SK-N-SH treated with all-trans-retinoic acid at 6 μM for 48 hours (cell line): Measurements from ENCODE around the gene CWC22.

Source experiments
- ATAC-seq: fragments of 200-7000 bp; cut with Tn5 transposase; 3 replicates; pipeline ENCODE4 v1.9.1; 2020; ENCODE audit warnings: mild to moderate bottlenecking, moderate library complexity
- ARNTL ChIP-seq: fragments of 450-650 bp; formaldehyde crosslinking; IDR thresholded peaks from 2 replicates; pipeline ENCODE4 v1.5.0; 2020; ENCODE audit warnings: low read depth, mild to moderate bottlenecking, moderate library complexity, borderline replicate concordance
- BACH2 ChIP-seq: fragments of 250-450 bp; sonication (Bioruptor Pico); IDR thresholded peaks from 2 replicates; pipeline ENCODE4 v1.9.0; 2021; ENCODE audit warnings: mild to moderate bottlenecking, borderline replicate concordance
- CREB5 ChIP-seq: fragments of 250-450 bp; sonication (Bioruptor Pico); IDR thresholded peaks from 2 replicates; pipeline ENCODE4 v1.5.1; 2020; ENCODE audit warnings: low read depth, mild to moderate bottlenecking, moderate library complexity
- CSDC2 ChIP-seq: fragments of 250-450 bp; sonication (Bioruptor Pico); IDR thresholded peaks from 2 replicates; pipeline ENCODE4 v1.5.0; 2020; ENCODE audit warnings: mild to moderate bottlenecking, moderate library complexity
- CSRNP3 ChIP-seq: fragments of 250-450 bp; sonication (Bioruptor Pico); IDR thresholded peaks from 2 replicates; pipeline ENCODE4 v1.5.1; 2021; ENCODE audit warnings: mild to moderate bottlenecking, moderate library complexity
- ESRRG ChIP-seq: fragments of 250-450 bp; sonication (Bioruptor Pico); IDR thresholded peaks from 2 replicates; pipeline ENCODE4 v1.6.1; 2021; ENCODE audit warnings: mild to moderate bottlenecking
- ISL1 ChIP-seq: fragments of 250-450 bp; sonication (Bioruptor Pico); IDR thresholded peaks from 2 replicates; pipeline ENCODE4 v2.1.2; 2022; ENCODE audit warnings: mild to moderate bottlenecking, moderate library complexity
- OSR1 ChIP-seq: fragments of 250-450 bp; sonication (Bioruptor Pico); IDR thresholded peaks from 2 replicates; pipeline ENCODE4 v1.8.0; 2022; ENCODE audit warnings: moderate library complexity, mild to moderate bottlenecking, inconsistent platforms
- POU6F1 ChIP-seq: fragments of 250-450 bp; sonication (Bioruptor Pico); IDR thresholded peaks from 2 replicates; pipeline ENCODE4 v1.8.0; 2021; ENCODE audit warnings: low read depth, mild to moderate bottlenecking, moderate library complexity, borderline replicate concordance
- PPARA ChIP-seq: fragments of 250-450 bp; sonication (Bioruptor Pico); IDR thresholded peaks from 2 replicates; pipeline ENCODE4 v1.5.0; 2020; ENCODE audit warnings: mild to moderate bottlenecking, borderline replicate concordance
- RARB ChIP-seq: fragments of 250-450 bp; sonication (Bioruptor Pico); IDR thresholded peaks from 2 replicates; pipeline ENCODE4 v1.8.0; 2021; ENCODE audit warnings: mild to moderate bottlenecking, moderate library complexity
- SNAI2 ChIP-seq: fragments of 250-450 bp; sonication (Bioruptor Pico); IDR thresholded peaks from 2 replicates; pipeline ENCODE4 v1.5.0; 2020; ENCODE audit warnings: mild to moderate bottlenecking, moderate library complexity
- TCF4 ChIP-seq: fragments of 250-450 bp; sonication (Bioruptor Pico); IDR thresholded peaks from 2 replicates; pipeline ENCODE4 v1.8.0; 2021; ENCODE audit warnings: mild to moderate bottlenecking, moderate library complexity, borderline replicate concordance
- TOX ChIP-seq: fragments of 250-450 bp; sonication (Bioruptor Pico); IDR thresholded peaks from 2 replicates; pipeline ENCODE4 v1.8.0; 2021; ENCODE audit warnings: mild to moderate bottlenecking, moderate library complexity, borderline replicate concordance
- ZC3H10 ChIP-seq: fragments of 250-450 bp; sonication (Bioruptor Pico); IDR thresholded peaks from 2 replicates; pipeline ENCODE4 v1.5.1; 2021; ENCODE audit warnings: mild to moderate bottlenecking, moderate library complexity
- ZFP3 ChIP-seq: fragments of 250-450 bp; sonication (Bioruptor Pico); IDR thresholded peaks from 2 replicates; pipeline ENCODE4 v1.5.0; 2020; ENCODE audit warnings: mild to moderate bottlenecking, moderate library complexity
- ZNF565 ChIP-seq: fragments of 450-650 bp; formaldehyde crosslinking; conservative IDR thresholded peaks from 2 replicates; pipeline ENCODE4 v1.5.0; 2020; ENCODE audit warnings: low read depth, mild to moderate bottlenecking, moderate library complexity
- ZNF70 ChIP-seq: fragments of 450-650 bp; formaldehyde crosslinking; IDR thresholded peaks from 2 replicates; pipeline ENCODE4 v1.5.0; 2020; ENCODE audit warnings: mild to moderate bottlenecking, moderate library complexity
- TF ChIP-seq, protein P1 (sequence below): fragments of 250-450 bp; sonication (Bioruptor Pico); IDR thresholded peaks from 2 replicates; pipeline ENCODE4 v1.8.0; 2020; ENCODE audit warnings: mild to moderate bottlenecking, moderate library complexity, borderline replicate concordance
- TF ChIP-seq, protein P2 (sequence below): fragments of 250-450 bp; sonication (Bioruptor Pico); IDR thresholded peaks from 2 replicates; pipeline ENCODE4 v1.5.0; 2020; ENCODE audit warnings: mild to moderate bottlenecking, moderate library complexity

The CWC22 gene

DNA sequence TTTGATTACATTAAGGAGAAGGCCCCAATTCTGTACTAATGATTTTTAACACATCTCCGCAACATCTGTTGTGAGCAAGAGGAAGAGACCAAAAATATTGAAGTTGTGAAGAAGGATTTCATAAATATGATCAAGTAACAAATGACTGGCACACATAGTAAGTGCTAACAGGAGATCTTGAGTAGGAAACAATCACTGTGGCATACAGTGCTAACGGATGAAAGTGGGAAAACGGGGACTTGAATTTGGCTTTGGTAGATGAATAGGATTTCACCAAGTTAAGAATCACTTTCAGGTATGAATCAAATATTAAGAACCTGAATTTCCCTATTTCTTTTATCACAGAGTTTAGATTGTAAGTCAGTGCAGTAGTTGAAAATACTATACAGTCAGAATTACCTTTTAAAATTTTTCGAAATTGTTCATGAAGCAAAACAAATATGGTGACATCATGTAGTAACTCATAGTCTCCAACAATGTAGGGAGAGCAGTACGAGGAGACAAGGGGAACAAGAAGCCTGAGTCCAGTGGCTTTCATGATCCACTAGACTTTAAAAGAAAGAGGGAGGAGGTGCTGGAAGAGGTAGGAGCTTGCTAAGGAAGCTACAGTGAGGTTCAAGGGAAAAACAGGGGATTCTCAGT, 16.3 kb downstream of the CWC22 start:
- ATAC-seq, result no peak
- TF ChIP-seq ZC3H10 (CRISPR knock-in tag) (no peak), CREB5 (no peak), CSRNP3 (CRISPR knock-in tag) (no peak), SNAI2 (CRISPR knock-in tag) (no peak), RARB (no peak), ZNF565 (CRISPR knock-in tag) (no peak), CSDC2 (CRISPR knock-in tag) (no peak), TCF4 (CRISPR knock-in tag) (no peak), POU6F1 (CRISPR knock-in tag) (no peak), BACH2 (no peak), ESRRG (CRISPR knock-in tag) (no peak), PPARA (CRISPR knock-in tag) (no peak), ZFP3 (CRISPR knock-in tag) (no peak), ARNTL (no peak), OSR1 (CRISPR knock-in tag) (no peak), ISL1 (CRISPR knock-in tag) (no peak), ZNF70 (CRISPR knock-in tag) (no peak)
- TF ChIP-seq, protein P1, sequence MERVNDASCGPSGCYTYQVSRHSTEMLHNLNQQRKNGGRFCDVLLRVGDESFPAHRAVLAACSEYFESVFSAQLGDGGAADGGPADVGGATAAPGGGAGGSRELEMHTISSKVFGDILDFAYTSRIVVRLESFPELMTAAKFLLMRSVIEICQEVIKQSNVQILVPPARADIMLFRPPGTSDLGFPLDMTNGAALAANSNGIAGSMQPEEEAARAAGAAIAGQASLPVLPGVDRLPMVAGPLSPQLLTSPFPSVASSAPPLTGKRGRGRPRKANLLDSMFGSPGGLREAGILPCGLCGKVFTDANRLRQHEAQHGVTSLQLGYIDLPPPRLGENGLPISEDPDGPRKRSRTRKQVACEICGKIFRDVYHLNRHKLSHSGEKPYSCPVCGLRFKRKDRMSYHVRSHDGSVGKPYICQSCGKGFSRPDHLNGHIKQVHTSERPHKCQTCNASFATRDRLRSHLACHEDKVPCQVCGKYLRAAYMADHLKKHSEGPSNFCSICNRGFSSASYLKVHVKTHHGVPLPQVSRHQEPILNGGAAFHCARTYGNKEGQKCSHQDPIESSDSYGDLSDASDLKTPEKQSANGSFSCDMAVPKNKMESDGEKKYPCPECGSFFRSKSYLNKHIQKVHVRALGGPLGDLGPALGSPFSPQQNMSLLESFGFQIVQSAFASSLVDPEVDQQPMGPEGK (CRISPR knock-in tag), result no peak
- TF ChIP-seq, protein P2, sequence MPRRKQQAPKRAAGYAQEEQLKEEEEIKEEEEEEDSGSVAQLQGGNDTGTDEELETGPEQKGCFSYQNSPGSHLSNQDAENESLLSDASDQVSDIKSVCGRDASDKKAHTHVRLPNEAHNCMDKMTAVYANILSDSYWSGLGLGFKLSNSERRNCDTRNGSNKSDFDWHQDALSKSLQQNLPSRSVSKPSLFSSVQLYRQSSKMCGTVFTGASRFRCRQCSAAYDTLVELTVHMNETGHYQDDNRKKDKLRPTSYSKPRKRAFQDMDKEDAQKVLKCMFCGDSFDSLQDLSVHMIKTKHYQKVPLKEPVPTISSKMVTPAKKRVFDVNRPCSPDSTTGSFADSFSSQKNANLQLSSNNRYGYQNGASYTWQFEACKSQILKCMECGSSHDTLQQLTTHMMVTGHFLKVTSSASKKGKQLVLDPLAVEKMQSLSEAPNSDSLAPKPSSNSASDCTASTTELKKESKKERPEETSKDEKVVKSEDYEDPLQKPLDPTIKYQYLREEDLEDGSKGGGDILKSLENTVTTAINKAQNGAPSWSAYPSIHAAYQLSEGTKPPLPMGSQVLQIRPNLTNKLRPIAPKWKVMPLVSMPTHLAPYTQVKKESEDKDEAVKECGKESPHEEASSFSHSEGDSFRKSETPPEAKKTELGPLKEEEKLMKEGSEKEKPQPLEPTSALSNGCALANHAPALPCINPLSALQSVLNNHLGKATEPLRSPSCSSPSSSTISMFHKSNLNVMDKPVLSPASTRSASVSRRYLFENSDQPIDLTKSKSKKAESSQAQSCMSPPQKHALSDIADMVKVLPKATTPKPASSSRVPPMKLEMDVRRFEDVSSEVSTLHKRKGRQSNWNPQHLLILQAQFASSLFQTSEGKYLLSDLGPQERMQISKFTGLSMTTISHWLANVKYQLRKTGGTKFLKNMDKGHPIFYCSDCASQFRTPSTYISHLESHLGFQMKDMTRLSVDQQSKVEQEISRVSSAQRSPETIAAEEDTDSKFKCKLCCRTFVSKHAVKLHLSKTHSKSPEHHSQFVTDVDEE, result no peak

- no peak for ATAC-seq
- no peak for TF ChIP-seq CSRNP3 (CRISPR knock-in tag)
- TF ChIP-seq ISL1 (CRISPR knock-in tag), result no peak
- no peak for TF ChIP-seq TOX (CRISPR knock-in tag)
- TF ChIP-seq PPARA (CRISPR knock-in tag), result no peak
Measured at GRCh38 chr2:179987916-179988315, 19.2 kb downstream of the CWC22 start.
